Measurements from ENCODE around the gene ZFP36L2.
"Not testable (repeated sequence)": the region's sequence is repeated elsewhere in the genome, so short reads cannot be mapped to it uniquely, and the experiment has no call there.

The ZFP36L2 gene

DNA sequence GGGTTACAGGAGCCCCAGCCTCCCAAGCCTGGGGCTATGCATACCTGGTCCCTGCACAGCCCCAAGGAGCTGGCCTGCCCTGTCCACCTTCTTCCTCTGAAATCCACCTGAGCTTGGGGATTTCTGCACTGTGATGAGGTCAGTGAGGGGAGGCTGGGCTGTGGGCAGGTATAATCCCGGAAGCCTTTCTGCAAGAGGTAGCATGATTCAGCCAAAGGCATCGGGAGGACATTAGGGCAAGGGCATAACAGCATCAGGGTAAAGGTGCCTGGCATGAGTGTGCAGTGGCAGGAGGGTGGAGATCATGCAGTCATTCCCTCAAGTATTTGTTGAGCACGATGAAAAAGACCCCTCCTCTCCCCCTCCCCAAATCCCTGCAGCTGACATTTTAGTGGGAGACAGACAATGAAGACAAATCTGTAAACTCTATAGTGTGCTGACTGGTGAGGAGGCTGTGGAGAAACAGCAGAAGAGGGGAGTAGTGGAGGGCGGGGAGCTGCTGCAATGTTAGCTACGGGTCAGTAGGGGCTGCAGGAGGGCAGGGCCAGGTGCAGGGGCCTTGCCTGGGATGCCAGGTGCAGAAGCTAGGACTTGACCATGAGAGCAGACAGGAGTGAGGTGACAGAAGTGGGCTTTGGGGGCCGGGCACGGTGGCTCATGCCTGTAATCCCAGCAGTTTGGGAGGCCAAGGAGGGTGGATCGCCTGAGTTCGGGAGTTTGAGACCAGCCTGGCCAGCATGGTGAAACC, 18.7 kb downstream of the ZFP36L2 start:
- no peak for DNase-seq (ENCODE audit: low read depth)

- no peak for DNase-seq (ENCODE audit: low read depth)
Measured at GRCh38 chr2:43206602-43207001, 19.8 kb downstream of the ZFP36L2 start.

DNA sequence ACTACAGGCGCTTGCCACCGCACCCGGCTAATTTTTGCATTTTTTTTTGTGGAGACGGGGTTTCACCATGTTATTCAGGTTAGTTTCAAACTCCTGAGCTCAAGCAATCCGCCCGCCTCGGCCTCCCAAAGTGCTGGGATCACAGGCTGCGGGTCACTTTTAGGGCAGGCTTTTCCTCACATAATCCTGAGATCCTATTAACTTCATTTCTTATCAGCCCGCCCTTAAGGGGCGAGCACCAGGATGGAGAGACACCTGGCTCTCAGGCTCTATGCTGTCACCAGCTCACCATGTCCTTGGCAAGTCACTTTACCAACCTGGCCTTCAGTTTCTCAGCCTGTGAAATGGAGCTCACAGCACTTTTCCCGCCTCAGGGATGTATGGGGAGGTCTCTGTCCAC, 23.0 kb downstream of the ZFP36L2 start:
- no peak for DNase-seq (ENCODE audit: low read depth)

GRCh38 chr2:43202289-43202688, 24.1 kb downstream of the ZFP36L2 start:
- no peak for DNase-seq (ENCODE audit: low read depth)

DNA sequence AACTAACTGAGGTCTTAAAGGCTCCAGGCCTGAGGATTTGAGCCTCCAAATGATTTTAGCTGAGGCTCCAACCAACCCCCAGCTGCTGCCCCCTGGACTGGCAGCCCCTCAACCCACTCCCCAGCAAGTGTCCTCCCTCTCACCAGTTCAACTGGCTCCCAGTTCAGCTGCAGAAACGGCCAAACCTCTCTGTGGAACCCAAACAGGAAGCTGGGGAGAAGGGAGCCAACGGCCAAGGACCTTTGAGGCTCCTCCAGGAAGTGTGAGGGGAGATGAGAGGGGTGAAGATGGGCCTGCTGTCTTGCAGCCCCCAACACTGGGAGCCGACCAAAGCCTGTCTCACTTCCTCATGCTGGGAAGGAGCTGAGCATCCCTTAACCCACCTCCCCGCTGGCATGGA, 24.9 kb downstream of the ZFP36L2 start:
- no peak for DNase-seq (ENCODE audit: low read depth)

- DNase-seq (ENCODE audit: low read depth): no peak
Measured at GRCh38 chr2:43201016-43201415, 25.4 kb downstream of the ZFP36L2 start.

DNA sequence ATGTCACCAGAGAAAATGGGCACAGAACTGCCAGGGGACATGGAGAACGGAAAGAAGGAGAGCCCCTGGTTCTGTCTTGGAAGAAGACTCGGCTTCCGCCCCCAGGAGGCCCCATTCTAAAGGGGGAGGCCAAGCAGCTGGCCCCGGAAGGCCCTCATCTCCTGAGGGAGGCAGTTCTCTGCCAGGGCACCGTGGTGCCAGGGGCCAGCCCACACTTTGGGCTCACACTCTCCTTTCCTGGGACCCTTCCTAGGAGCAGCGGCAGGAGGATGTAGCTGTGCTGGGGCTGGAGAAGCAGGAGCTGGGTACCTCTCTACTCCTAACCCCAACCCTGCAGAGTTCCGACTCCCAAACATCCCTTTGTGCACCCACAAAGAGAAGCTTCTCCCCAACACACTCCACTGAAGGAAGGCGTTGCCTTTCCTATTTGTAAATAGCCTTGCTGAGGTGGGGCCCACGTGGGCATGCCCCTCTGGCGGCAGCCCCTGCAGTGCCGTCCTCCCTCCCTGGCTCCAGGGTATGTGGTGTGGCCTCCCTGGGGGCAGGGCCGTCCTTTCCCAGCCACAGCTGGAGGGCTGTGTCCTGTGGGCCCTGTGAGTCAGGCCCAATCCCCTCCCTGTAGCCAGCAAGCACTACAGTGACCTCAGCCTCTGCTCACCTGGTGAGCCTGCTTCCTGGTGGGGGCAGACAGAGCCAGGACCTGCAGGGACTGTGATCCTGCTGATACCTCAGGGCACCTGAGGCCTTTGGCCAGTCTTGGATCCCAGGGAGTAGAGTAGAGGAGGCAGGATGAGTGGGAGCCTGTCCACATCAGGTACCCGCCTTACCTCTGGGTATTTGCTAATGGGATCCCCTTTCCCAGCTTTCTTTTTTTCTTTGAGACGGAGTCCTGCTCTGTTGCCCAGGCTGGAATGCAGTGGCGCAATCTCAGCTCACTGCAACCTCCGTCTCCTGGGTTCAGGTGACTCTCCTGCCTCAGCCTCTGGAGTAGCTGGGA, 26.6 kb downstream of the ZFP36L2 start:
- DNase-seq (ENCODE audit: low read depth): no peak

- no peak for DNase-seq (ENCODE audit: low read depth)
Measured at GRCh38 chr2:43198263-43198662, 28.1 kb downstream of the ZFP36L2 start.

GRCh38 chr2:43197588-43197896, 28.9 kb downstream of the ZFP36L2 start:
- no peak for DNase-seq (ENCODE audit: low read depth)

DNA sequence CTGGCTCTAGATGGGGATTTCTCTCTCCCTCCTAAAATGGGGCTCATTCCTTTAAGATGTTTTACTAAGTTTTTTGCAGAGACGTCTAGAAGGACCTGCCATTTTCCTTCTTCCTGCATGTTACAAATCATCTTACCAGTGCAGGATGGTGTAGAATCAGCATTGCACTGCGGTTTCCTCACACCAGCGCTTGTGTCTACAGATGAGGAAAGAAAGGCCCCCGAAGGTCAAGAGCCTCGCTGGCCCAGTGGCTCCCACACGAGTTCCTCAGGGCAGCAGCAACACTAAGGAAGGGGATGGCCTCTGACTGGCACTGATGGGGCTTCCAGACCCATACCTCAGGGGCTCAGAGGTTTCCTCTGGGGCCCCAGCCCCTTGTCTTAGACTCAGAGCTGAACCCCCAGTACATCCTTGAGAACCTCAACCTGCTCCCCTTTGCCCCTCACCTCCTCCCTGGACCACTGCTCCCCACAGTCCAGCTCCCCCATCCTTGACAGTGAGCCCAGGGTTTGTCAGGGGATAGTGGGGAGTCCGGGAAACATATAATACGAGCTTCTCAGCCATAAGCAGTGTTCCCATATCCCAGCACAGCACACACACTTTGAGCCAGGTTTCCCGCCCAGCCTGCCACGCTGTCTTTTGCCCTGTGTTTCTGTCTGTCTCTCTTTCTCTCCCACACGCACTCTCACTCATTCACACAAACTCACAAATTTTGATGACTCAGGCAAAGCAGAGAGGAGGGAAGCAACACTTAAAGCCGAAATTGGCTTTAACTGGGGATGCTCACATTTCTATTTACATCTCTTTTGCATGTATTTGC, 29.4 kb downstream of the ZFP36L2 start:
- no peak for DNase-seq (ENCODE audit: low read depth)

- DNase-seq (ENCODE audit: low read depth): no peak
Measured at GRCh38 chr2:43194121-43194869, 32.1 kb downstream of the ZFP36L2 start.

DNA sequence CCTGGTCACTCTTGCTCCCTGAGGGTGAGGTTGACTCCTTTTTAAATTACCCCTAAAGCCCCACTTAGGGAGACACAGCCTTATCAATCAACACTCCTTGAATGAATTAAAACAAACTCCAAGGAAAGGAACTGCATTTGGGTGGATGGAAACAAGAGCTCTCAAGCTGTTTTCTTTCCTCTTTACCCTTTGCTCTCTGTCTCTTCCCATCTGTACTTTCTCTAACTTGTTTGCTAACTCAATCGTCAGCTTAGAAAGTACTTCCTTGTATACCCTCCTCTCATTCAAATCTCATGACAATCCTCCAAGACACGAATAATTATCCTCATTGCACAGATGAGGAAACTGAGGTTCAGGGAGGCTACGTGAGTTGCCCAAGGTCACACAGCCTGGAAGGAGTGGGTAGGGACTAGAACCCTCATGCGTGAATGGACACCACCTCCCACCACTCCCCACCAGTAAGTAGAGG, 32.7 kb downstream of the ZFP36L2 start:
- no peak for DNase-seq (ENCODE audit: low read depth)

DNA sequence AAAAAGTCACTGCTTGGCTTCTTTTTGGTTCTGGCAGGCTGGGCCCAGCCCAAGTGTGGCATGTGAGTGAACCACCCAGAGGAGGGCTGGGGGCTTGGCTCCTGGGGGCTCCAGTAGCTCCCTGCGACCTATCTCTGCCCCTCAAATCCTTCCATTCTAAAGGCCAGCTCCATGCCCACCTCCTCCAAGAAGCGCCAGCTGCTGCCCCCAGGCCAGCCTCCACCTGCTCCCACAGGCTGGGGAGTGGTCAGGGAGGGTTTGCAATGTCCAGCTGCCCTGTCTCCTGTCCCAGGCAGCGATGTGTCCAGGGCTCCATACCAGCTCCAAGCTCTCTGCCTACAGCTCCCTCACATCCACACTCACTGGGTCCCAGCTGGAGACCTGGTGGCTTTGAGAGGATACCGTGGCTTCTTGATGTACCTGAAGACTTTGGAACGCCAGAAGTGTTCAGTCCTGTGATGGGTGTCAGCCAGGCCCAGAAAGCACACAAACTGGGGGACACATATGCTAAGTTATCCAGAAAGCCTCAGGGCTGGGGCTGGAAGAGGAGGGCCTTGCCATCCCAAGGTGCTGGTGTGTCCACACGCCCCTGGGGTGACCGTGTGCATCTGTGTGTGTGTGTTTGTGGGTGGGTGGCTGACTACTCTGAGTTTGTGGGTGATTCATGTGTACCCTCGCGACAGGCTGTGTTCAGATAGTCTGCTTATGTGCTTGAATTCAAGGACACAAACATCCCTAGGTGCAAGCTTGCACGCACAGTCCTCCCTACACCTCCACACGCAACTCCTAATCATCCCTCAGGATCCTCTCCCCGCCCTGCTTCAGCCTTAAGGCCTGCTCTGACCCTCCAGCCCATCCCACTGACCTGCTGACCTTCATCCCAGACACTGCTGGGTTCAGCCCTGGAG, 33.4 kb downstream of the ZFP36L2 start:
- DNase-seq (ENCODE audit: low read depth): no peak

DNA sequence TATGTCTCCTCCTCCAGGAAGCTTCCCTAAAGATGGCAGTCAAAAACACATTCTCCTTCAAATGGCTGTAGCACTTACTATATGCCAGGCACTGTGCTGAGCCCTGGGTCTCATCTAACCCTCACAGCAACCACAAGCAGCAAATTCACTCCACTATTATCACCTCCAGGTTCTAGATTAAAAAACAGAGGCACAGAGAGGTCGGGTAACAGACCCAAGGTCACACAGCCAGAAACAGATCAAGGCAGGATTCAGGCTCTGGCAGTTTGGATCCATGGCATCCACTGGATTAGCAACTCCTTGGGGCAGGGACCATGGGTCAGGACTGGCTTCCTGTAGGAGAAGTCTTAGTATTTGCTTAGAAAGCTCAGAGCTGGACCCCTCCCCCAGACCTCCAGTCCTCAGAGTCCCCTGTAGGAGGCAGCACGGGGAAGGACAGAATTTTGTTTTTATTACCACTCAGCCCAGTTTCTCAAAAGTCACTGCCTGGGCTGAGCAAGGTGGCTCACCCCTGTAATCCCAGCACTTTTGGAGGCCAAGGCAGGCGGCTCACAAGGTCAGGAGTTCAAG, 34.4 kb downstream of the ZFP36L2 start:
- no peak for DNase-seq (ENCODE audit: low read depth)

GRCh38 chr2:43190311-43191052, 35.9 kb downstream of the ZFP36L2 start:
- DNase-seq (ENCODE audit: low read depth): no peak

DNA sequence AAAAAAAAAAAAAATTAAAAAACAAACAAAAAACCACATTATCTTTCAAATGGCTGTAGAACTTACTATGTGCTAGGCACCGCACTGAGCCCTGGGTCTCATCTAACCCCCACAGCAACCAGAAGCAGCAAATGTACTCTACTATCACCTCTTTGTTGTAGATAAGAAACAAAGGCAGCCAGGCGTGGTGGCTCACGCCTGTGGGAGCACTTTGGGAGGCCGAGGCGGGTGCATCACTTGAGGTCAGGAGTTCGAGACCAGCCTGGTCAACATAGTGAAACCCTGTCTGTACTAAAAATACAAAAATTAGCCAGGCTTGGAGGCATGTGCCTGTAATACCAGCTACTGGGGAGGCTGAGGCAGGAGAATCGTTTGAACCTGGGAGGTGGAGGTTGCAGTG, 36.5 kb downstream of the ZFP36L2 start:
- not testable (repeated sequence) for DNase-seq (ENCODE audit: low read depth)

GRCh38 chr2:43188561-43189386, 37.6 kb downstream of the ZFP36L2 start:
- no peak for DNase-seq (ENCODE audit: low read depth)

- DNase-seq (ENCODE audit: low read depth): no peak
Measured at GRCh38 chr2:43186679-43187374, 39.6 kb downstream of the ZFP36L2 start.

Data from activated T-cell treated with anti-CD3 and anti-CD28 coated beads for 48 hours (primary cell).